SHP77 treated with DMSO at 0.1 percent for 48 hours (cell line): ENCODE data around the gene VPS33A.
A peak's percentile ranks its signal among the peaks of the same experiment; 100 is the strongest.

Experiments
- DNase-seq: peaks from one replicate; lab custom pipeline; 2025; lab: John Stamatoyannopoulos, UW

The VPS33A gene

DNA sequence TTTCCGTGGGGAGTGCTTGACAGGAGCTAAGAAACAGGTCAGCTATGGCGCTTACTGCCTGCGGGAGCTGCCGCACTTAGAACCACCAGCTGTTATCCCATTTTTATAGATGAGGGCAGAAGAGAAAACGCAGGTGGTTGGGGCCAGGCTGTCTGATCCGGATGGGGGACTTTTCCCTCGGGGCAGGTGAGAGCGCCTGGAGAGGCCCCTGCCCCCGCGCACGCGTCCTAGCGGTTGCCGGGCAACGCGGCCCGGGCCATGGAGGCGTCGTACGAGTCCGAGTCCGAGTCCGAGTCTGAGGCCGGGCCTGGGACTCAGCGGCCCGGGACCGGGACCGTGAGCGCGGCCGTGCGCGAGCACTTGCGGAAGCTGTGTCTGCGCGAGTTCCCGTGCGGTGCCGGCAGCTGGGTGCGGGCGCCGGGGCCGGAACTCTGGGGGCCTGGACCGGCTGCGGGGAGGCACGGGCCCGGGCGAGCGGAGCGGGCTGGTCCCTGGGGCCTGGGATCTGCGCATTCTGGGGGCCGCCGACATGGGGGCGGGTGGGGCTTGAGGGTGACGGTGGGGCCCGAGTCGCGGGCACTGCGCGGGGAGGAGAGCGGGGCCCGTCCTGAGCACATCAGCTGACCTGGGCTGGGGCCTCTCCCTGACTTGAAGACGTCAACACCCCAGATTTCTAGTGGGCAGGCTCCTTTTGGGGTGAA is 83.3 kb downstream of the VPS33A start, which contains the start of gene LRRC43:
LRRC43 (plus strand) TSS at position 237 of the 701 bp plus-strand sequence; CDS start at position 259, 22 bp downstream.
- peak; percentile 23 for DNase-seq
